ENCODE data around the gene TFAP2E. TPM values are rescaled to one million over a fixed set of nuclear protein-coding genes. Genes with fewer than 3 reads are reported as not detected.
"Not testable (repeated sequence)": the region's sequence is repeated elsewhere in the genome, so short reads cannot be mapped to it uniquely, and the experiment has no call there.

The TFAP2E gene
- total and polyA plus RNA-seq, 2 donors = 0.52 to 4.7 TPM

- H3K27ac ChIP-seq (ENCODE audit: low read depth in 1 of 2, low read length in 1 of 2) = no peak overlapping the region
- no peak overlapping the region for H3K4me3 ChIP-seq (ENCODE audit: low read length in 2 of 2)
- DNase-seq (ENCODE audit: low read depth in 6 of 9, low spot score in 9 of 9) = no peak
- WGBS = 98% methylated on average over 5 of the region's 5 CpGs
- peaks cover 8 to 33% of the 10 kb centered on the region in 2 donors for H3K4me1 ChIP-seq (ENCODE audit: control insufficient read depth in 2 of 2, insufficient read depth in 2 of 2, low read length in 2 of 2)
- peaks cover 0 to 1% of the 10 kb centered on the region in 2 donors for H3K9me3 ChIP-seq (ENCODE audit: control insufficient read depth in 2 of 2, insufficient read depth in 1 of 2, low read length in 1 of 2)
- H3K27me3 ChIP-seq (ENCODE audit: control insufficient read depth in 2 of 2, insufficient read depth in 1 of 2, low read length in 1 of 2) = peaks cover 23 to 76% of the 10 kb centered on the region in 2 donors
- H3K36me3 ChIP-seq (ENCODE audit: control insufficient read depth in 2 of 2, insufficient read depth in 2 of 2, low read length in 1 of 2) = no peaks in the 10 kb centered on the region
Observed at GRCh38 chr1:35575416-35575958, 2.4 kb downstream of the TFAP2E start.

DNA sequence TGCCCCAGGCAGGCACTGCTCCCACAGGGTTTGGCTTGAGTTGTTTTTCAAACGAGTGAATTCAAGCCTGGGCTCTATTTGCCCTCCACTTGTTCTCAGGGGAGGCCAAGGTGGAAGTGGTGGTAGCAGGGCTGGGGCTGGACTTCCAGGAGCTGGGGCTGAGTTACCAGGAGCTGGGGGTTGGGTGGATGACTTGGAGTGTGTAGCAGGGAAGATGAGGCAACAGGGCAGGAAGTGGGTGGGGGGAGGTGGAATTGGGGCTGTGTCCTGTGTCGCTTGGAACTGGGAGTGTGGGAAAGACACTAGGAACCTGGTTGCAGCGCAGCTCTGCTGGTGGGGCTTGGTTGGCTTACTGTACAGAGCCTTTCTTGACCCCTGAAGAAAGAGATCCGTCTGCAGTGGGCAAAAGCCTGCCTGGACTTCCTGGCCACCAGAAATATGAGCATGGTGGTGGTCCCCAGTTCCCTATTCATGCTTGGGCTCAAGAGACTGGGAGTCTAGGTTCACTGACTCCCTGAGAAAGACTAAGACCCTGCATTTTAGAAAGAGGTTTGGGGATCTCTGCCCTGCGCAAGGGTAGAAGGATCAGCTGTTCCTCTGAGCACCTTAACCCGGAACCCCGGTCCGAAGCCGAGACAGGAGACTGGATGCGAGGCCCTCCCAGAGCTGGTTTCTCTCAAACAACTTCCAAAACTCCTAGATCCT lies 3.1 kb downstream of the TFAP2E start:
- H3K4me3 ChIP-seq (ENCODE audit: low read length in 2 of 2) = peak overlapping the region in 1 of 2 donors; percentile 64
- WGBS = 63% methylated on average over 10 of the region's 10 CpGs

GRCh38 chr1:35576766-35577070 lies 3.6 kb downstream of the TFAP2E start:
- peak overlapping the region; percentile 64 to 65 for H3K4me3 ChIP-seq (ENCODE audit: low read length in 2 of 2)
- H3K9me3 ChIP-seq (ENCODE audit: control insufficient read depth in 2 of 2, insufficient read depth in 1 of 2, low read length in 1 of 2); H3K27ac ChIP-seq (ENCODE audit: low read depth in 1 of 2, low read length in 1 of 2); H3K36me3 ChIP-seq (ENCODE audit: control insufficient read depth in 2 of 2, insufficient read depth in 2 of 2, low read length in 1 of 2): not testable (repeated sequence)
- whole genome bisulfite sequencing = 22% methylated on average over 37 of the region's 37 CpGs
- peak in 1 of 9 donors; percentile 27 for DNase-seq (ENCODE audit: low read depth in 6 of 9, low spot score in 9 of 9)
- peaks cover 8 to 33% of the 10 kb centered on the region in 2 donors for H3K4me1 ChIP-seq (ENCODE audit: control insufficient read depth in 2 of 2, insufficient read depth in 2 of 2, low read length in 2 of 2)
- H3K27me3 ChIP-seq (ENCODE audit: control insufficient read depth in 2 of 2, insufficient read depth in 1 of 2, low read length in 1 of 2) = peaks cover 23 to 65% of the 10 kb centered on the region in 2 donors

More for the DNA sequence above, 3.1 kb downstream of the TFAP2E start:
- H3K36me3 ChIP-seq (ENCODE audit: control insufficient read depth in 2 of 2, insufficient read depth in 2 of 2, low read length in 1 of 2) = no peaks in the 10 kb centered on the region
- peaks cover 8 to 33% of the 10 kb centered on the region in 2 donors for H3K4me1 ChIP-seq (ENCODE audit: control insufficient read depth in 2 of 2, insufficient read depth in 2 of 2, low read length in 2 of 2)
- DNase-seq (ENCODE audit: low read depth in 6 of 9, low spot score in 9 of 9) = no peak
- no peak overlapping the region for H3K27ac ChIP-seq (ENCODE audit: low read depth in 1 of 2, low read length in 1 of 2)
- H3K9me3 ChIP-seq (ENCODE audit: control insufficient read depth in 2 of 2, insufficient read depth in 1 of 2, low read length in 1 of 2) = peaks cover 0 to 1% of the 10 kb centered on the region in 2 donors
- H3K27me3 ChIP-seq (ENCODE audit: control insufficient read depth in 2 of 2, insufficient read depth in 1 of 2, low read length in 1 of 2) = peaks cover 23 to 70% of the 10 kb centered on the region in 2 donors

- WGBS = 3% methylated on average over 70 of the region's 70 CpGs
Observed at GRCh38 chr1:35577071-35577998, 4.2 kb downstream of the TFAP2E start.

GRCh38 chr1:35580949-35581388 lies 7.9 kb downstream of the TFAP2E start:
- H3K9me3 ChIP-seq (ENCODE audit: control insufficient read depth in 2 of 2, insufficient read depth in 1 of 2, low read length in 1 of 2) = no peaks in the 10 kb centered on the region
- H3K36me3 ChIP-seq (ENCODE audit: control insufficient read depth in 2 of 2, insufficient read depth in 2 of 2, low read length in 1 of 2) = no peaks in the 10 kb centered on the region
- no peak overlapping the region for H3K4me3 ChIP-seq (ENCODE audit: low read length in 2 of 2)
- WGBS = 96% methylated on average over 4 of the region's 4 CpGs
- DNase-seq (ENCODE audit: low read depth in 6 of 9, low spot score in 9 of 9) = no peak
- peaks cover 5 to 23% of the 10 kb centered on the region in 2 donors for H3K4me1 ChIP-seq (ENCODE audit: control insufficient read depth in 2 of 2, insufficient read depth in 2 of 2, low read length in 2 of 2)
- no peak overlapping the region for H3K27ac ChIP-seq (ENCODE audit: low read depth in 1 of 2, low read length in 1 of 2)
- peaks cover 0 to 23% of the 10 kb centered on the region in 2 donors for H3K27me3 ChIP-seq (ENCODE audit: control insufficient read depth in 2 of 2, insufficient read depth in 1 of 2, low read length in 1 of 2)

More at GRCh38 chr1:35577071-35577998, 4.2 kb downstream of the TFAP2E start:
- Histone ChIP-seq H3K9me3 (ENCODE audit: control insufficient read depth in 2 of 2, insufficient read depth in 1 of 2, low read length in 1 of 2) (peaks cover 0 to 1% of the 10 kb centered on the region in 2 donors), H3K27me3 (ENCODE audit: control insufficient read depth in 2 of 2, insufficient read depth in 1 of 2, low read length in 1 of 2) (peaks cover 21 to 58% of the 10 kb centered on the region in 2 donors), H3K4me1 (ENCODE audit: control insufficient read depth in 2 of 2, insufficient read depth in 2 of 2, low read length in 2 of 2) (peaks cover 8 to 33% of the 10 kb centered on the region in 2 donors), H3K27ac (ENCODE audit: low read depth in 1 of 2, low read length in 1 of 2) (peak overlapping the region in 1 of 2 donors; percentile 12), H3K4me3 (ENCODE audit: low read length in 2 of 2) (peak overlapping the region; percentile 64 to 65), H3K36me3 (ENCODE audit: control insufficient read depth in 2 of 2, insufficient read depth in 2 of 2, low read length in 1 of 2) (no peaks in the 10 kb centered on the region)
- peak in 7 of 9 donors; percentile 44 to 85 (median 63) for DNase-seq (ENCODE audit: low read depth in 6 of 9, low spot score in 9 of 9)

GRCh38 chr1:35581621-35582020 lies 8.5 kb downstream of the TFAP2E start:
- H3K4me1 ChIP-seq (ENCODE audit: control insufficient read depth in 2 of 2, insufficient read depth in 2 of 2, low read length in 2 of 2) = peaks cover 5 to 17% of the 10 kb centered on the region in 2 donors
- 98% methylated on average over 9 of the region's 9 CpGs for WGBS
- not testable (repeated sequence) for H3K27ac ChIP-seq (ENCODE audit: low read depth in 1 of 2, low read length in 1 of 2)

GRCh38 chr1:35585281-35585680 lies 12.2 kb downstream of the TFAP2E start:
- Histone ChIP-seq H3K9me3 (ENCODE audit: control insufficient read depth in 2 of 2, insufficient read depth in 1 of 2, low read length in 1 of 2) (no peaks in the 10 kb centered on the region), H3K27ac (ENCODE audit: low read depth in 1 of 2, low read length in 1 of 2) (no peak overlapping the region), H3K27me3 (ENCODE audit: control insufficient read depth in 2 of 2, insufficient read depth in 1 of 2, low read length in 1 of 2) (no peaks in the 10 kb centered on the region), H3K36me3 (ENCODE audit: control insufficient read depth in 2 of 2, insufficient read depth in 2 of 2, low read length in 1 of 2) (peaks cover 0 to under 1% of the 10 kb centered on the region in 2 donors), H3K4me3 (ENCODE audit: low read length in 2 of 2) (no peak overlapping the region), H3K4me1 (ENCODE audit: control insufficient read depth in 2 of 2, insufficient read depth in 2 of 2, low read length in 2 of 2) (no peaks in the 10 kb centered on the region)
- no peak for DNase-seq (ENCODE audit: low read depth in 6 of 9, low spot score in 9 of 9)
- WGBS = 98% methylated on average over 3 of the region's 3 CpGs

More at GRCh38 chr1:35581621-35582020, 8.5 kb downstream of the TFAP2E start:
- H3K9me3 ChIP-seq (ENCODE audit: control insufficient read depth in 2 of 2, insufficient read depth in 1 of 2, low read length in 1 of 2); DNase-seq (ENCODE audit: low read depth in 6 of 9, low spot score in 9 of 9); H3K4me3 ChIP-seq (ENCODE audit: low read length in 2 of 2); H3K36me3 ChIP-seq (ENCODE audit: control insufficient read depth in 2 of 2, insufficient read depth in 2 of 2, low read length in 1 of 2): not testable (repeated sequence)
- peaks cover 0 to 17% of the 10 kb centered on the region in 2 donors for H3K27me3 ChIP-seq (ENCODE audit: control insufficient read depth in 2 of 2, insufficient read depth in 1 of 2, low read length in 1 of 2)

GRCh38 chr1:35585805-35586204 lies 12.7 kb downstream of the TFAP2E start:
- 96% methylated on average over 1 of the region's 1 CpG for WGBS
- not testable (repeated sequence) for H3K4me3 ChIP-seq (ENCODE audit: low read length in 2 of 2); H3K27ac ChIP-seq (ENCODE audit: low read depth in 1 of 2, low read length in 1 of 2); H3K27me3 ChIP-seq (ENCODE audit: control insufficient read depth in 2 of 2, insufficient read depth in 1 of 2, low read length in 1 of 2); H3K9me3 ChIP-seq (ENCODE audit: control insufficient read depth in 2 of 2, insufficient read depth in 1 of 2, low read length in 1 of 2); H3K4me1 ChIP-seq (ENCODE audit: control insufficient read depth in 2 of 2, insufficient read depth in 2 of 2, low read length in 2 of 2); H3K36me3 ChIP-seq (ENCODE audit: control insufficient read depth in 2 of 2, insufficient read depth in 2 of 2, low read length in 1 of 2); DNase-seq (ENCODE audit: low read depth in 6 of 9, low spot score in 9 of 9)
